Measurements from ENCODE around the gene STX8.

GRCh38 chr17:9287306-9287705 lies 288.3 kb downstream of the STX8 start:
- TF ChIP-seq FOXK1 (CRISPR knock-in tag; IDR thresholded peaks at IDR 0.05; ENCODE audit: borderline replicate concordance): no peak
- TF ChIP-seq ZNF57 (CRISPR knock-in tag; IDR thresholded peaks at IDR 0.05): no peak
- TF ChIP-seq HMGN3 (IDR thresholded peaks at IDR 0.05; ENCODE audit: borderline replicate concordance, extremely low read depth, insufficient read length, low read depth, low read length): no peak
- no peak for TF ChIP-seq POLR2A (conservative IDR thresholded peaks at IDR 0.05)
- TF ChIP-seq, protein P1, sequence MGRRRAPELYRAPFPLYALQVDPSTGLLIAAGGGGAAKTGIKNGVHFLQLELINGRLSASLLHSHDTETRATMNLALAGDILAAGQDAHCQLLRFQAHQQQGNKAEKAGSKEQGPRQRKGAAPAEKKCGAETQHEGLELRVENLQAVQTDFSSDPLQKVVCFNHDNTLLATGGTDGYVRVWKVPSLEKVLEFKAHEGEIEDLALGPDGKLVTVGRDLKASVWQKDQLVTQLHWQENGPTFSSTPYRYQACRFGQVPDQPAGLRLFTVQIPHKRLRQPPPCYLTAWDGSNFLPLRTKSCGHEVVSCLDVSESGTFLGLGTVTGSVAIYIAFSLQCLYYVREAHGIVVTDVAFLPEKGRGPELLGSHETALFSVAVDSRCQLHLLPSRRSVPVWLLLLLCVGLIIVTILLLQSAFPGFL (CRISPR knock-in tag; IDR thresholded peaks at IDR 0.05): no peak
- no peak for TF ChIP-seq POLR2AphosphoS5 (IDR thresholded peaks at IDR 0.05; ENCODE audit: control insufficient read depth, insufficient read depth, low read depth, low read length)
